ENCODE measurements around the gene NRXN3. TPM values are rescaled to one million over a fixed set of nuclear protein-coding genes. Genes with fewer than 3 reads are reported as not detected.

The NRXN3 gene
- total RNA-seq, 1 experiment from 2014 or later: not detected

DNA sequence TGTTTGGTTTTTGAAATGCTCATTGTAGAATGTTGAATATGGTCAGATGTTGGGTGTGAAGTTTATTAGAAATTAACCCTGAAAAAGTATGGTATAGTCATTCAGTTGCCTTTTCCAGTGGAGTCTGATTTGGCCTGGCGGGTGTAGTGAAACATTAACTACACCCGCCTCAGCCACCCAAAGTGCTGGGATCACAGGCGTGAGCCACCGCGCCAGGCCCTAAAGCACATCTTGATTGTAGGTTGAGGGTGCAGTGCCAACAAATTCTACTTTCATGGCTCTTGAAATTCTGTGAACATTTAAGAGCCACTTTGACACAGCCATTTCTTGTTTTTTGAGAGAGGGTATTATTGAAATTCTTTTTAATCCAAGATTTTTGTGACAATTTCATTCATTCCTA is 1416.2 kb downstream of the NRXN3 start:
- ChIA-PET POLR2A (no interaction called here), CTCF (no interaction called here)
- ATAC-seq (no peak), DNase-seq (ENCODE audit: low read depth, low spot score) (no peak)
- no TSS peak for BruUV-seq (replicated peaks)
- TF ChIP-seq, protein P1, sequence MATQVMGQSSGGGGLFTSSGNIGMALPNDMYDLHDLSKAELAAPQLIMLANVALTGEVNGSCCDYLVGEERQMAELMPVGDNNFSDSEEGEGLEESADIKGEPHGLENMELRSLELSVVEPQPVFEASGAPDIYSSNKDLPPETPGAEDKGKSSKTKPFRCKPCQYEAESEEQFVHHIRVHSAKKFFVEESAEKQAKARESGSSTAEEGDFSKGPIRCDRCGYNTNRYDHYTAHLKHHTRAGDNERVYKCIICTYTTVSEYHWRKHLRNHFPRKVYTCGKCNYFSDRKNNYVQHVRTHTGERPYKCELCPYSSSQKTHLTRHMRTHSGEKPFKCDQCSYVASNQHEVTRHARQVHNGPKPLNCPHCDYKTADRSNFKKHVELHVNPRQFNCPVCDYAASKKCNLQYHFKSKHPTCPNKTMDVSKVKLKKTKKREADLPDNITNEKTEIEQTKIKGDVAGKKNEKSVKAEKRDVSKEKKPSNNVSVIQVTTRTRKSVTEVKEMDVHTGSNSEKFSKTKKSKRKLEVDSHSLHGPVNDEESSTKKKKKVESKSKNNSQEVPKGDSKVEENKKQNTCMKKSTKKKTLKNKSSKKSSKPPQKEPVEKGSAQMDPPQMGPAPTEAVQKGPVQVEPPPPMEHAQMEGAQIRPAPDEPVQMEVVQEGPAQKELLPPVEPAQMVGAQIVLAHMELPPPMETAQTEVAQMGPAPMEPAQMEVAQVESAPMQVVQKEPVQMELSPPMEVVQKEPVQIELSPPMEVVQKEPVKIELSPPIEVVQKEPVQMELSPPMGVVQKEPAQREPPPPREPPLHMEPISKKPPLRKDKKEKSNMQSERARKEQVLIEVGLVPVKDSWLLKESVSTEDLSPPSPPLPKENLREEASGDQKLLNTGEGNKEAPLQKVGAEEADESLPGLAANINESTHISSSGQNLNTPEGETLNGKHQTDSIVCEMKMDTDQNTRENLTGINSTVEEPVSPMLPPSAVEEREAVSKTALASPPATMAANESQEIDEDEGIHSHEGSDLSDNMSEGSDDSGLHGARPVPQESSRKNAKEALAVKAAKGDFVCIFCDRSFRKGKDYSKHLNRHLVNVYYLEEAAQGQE (IDR thresholded peaks at IDR 0.05; ENCODE audit: insufficient read depth in 1 of 2, low read depth in 2 of 2, low read length in 1 of 2): no peak
- no peak for TF ChIP-seq SIN3A (IDR thresholded peaks at IDR 0.05; ENCODE audit: borderline replicate concordance, insufficient read depth, low read depth, low read length)
- TF ChIP-seq, protein P2, sequence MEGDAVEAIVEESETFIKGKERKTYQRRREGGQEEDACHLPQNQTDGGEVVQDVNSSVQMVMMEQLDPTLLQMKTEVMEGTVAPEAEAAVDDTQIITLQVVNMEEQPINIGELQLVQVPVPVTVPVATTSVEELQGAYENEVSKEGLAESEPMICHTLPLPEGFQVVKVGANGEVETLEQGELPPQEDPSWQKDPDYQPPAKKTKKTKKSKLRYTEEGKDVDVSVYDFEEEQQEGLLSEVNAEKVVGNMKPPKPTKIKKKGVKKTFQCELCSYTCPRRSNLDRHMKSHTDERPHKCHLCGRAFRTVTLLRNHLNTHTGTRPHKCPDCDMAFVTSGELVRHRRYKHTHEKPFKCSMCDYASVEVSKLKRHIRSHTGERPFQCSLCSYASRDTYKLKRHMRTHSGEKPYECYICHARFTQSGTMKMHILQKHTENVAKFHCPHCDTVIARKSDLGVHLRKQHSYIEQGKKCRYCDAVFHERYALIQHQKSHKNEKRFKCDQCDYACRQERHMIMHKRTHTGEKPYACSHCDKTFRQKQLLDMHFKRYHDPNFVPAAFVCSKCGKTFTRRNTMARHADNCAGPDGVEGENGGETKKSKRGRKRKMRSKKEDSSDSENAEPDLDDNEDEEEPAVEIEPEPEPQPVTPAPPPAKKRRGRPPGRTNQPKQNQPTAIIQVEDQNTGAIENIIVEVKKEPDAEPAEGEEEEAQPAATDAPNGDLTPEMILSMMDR (IDR thresholded peaks at IDR 0.05): no peak
- TF ChIP-seq POLR2AphosphoS5 (IDR thresholded peaks at IDR 0.05; ENCODE audit: low read depth, low read length): no peak
- TF ChIP-seq TCF7L2 (IDR thresholded peaks at IDR 0.05; ENCODE audit: low read depth, low read length): no peak
- H3K9me3 ChIP-seq (ENCODE audit: control insufficient read depth, insufficient read depth, low read depth, low read length): no peaks in the 10 kb centered on the region
- no peak overlapping the region for H3K27ac ChIP-seq (ENCODE audit: low read length)
- in situ Hi-C loops (cut with HindIII; ENCODE audit: low pct_unique_long_range_greater_than_20kb, low sequenced_read_pairs): no loop called here
- H3K4me3 ChIP-seq (ENCODE audit: low read depth in 2 of 2, low read length in 2 of 2): no peak overlapping the region
- no peaks in the 10 kb centered on the region for H3K4me1 ChIP-seq (ENCODE audit: control insufficient read depth, insufficient read depth, low read length)
- intact Hi-C loops (cut with micrococcal nuclease; ENCODE audit: unreplicated experiment): no loop called here
- no peaks in the 10 kb centered on the region for H3K36me3 ChIP-seq (ENCODE audit: control insufficient read depth, insufficient read depth, low read length)
- H3K27me3 ChIP-seq (ENCODE audit: control insufficient read depth, insufficient read depth, low read length): no peaks in the 10 kb centered on the region

DNA sequence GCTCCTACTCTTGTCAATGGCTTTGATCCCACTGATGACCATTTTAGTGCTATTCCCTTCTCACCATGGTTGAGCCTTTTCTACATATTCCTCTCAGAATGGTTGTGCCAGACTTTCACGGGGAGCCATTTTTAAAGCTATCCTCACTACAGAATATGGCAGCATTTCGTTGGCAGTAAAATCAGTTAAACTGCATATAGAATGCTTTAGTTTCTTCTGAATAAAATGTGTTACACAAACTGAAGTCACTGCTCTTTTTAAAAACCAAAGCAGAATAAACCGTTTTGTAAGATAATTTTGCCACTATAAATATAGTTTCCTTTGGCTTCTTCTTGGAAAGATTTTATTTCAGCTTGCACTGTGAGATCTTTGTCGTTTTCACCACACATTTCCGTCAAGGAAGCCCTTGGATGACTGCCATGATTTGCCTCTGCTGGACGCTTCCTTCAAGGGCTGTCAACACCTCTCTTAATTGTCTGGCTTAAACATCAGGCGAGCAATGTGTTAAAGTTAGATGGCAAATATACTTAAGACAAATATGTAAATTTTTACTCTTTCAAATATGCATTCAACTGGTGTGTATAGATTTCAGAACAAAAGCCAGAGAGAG is 1416.9 kb downstream of the NRXN3 start:
- TF ChIP-seq POLR2AphosphoS5 (IDR thresholded peaks at IDR 0.05; ENCODE audit: low read depth, low read length): no peak
- TF ChIP-seq, protein P1 (IDR thresholded peaks at IDR 0.05; ENCODE audit: insufficient read depth in 1 of 2, low read depth in 2 of 2, low read length in 1 of 2): no peak
- no TSS peak for BruUV-seq (replicated peaks)
- no peaks in the 10 kb centered on the region for H3K36me3 ChIP-seq (ENCODE audit: control insufficient read depth, insufficient read depth, low read length)
- ChIA-PET CTCF (no interaction called here), POLR2A (no interaction called here)
- in situ Hi-C loops (cut with HindIII; ENCODE audit: low pct_unique_long_range_greater_than_20kb, low sequenced_read_pairs): no loop called here
- no peak overlapping the region for H3K27ac ChIP-seq (ENCODE audit: low read length)
- H3K4me1 ChIP-seq (ENCODE audit: control insufficient read depth, insufficient read depth, low read length): no peaks in the 10 kb centered on the region
- no peaks in the 10 kb centered on the region for H3K27me3 ChIP-seq (ENCODE audit: control insufficient read depth, insufficient read depth, low read length)
- H3K4me3 ChIP-seq (ENCODE audit: low read depth in 2 of 2, low read length in 2 of 2): no peak overlapping the region
- H3K9me3 ChIP-seq (ENCODE audit: control insufficient read depth, insufficient read depth, low read depth, low read length): no peaks in the 10 kb centered on the region
- intact Hi-C loops (cut with micrococcal nuclease; ENCODE audit: unreplicated experiment): no loop called here
- ATAC-seq: no peak
- no peak for DNase-seq (ENCODE audit: low read depth, low spot score)

All from Panc1 (cell line).